H1 (cell line): ENCODE data around the gene RNF4. TPM values are rescaled to one million over a fixed set of nuclear protein-coding genes. Genes with fewer than 3 reads are reported as not detected.
A peak's percentile ranks its signal among the peaks of the same experiment; 100 is the strongest.

Experiments used
- CTCF ChIA-PET: fragments of 300-600 bp; sonication (Branson Sonifier 250); formaldehyde crosslinking; loops from one replicate; lab custom pipeline; 2021; ENCODE audit not compliant: partially characterized antibody; lab: Charles Lee
- POLR2A ChIA-PET: fragments of 300-600 bp; sonication (Branson Sonifier 250); formaldehyde crosslinking; loops from one replicate; lab custom pipeline; 2021; ENCODE audit warnings: inconsistent platforms; ENCODE audit not compliant: partially characterized antibody; lab: Charles Lee
- DNase-seq, 2 experiments: peaks; one replicate each; pipeline versions ENCODE4 v3.0.0 to v3.0.0-alpha.2; 2010 to 2022; ENCODE audit warnings: low spot score in 2 of 2, low read depth in 1 of 2, mixed read lengths in 1 of 2
- FAIRE-seq: peaks from 2 replicates; lab custom pipeline; 2011; peaks lifted over from hg19 to GRCh38; lab: Jason Lieb, UNC
- H2AFZ ChIP-seq: 2 replicates; pipeline ENCODE4 v1.8.1; 2012; ENCODE audit warnings: low read length, inconsistent platforms
- H2AK5ac ChIP-seq: 2 replicates; pipeline ENCODE4 v1.6.1; 2013; ENCODE audit warnings: low read depth, low read length
- H2BK120ac ChIP-seq: replicated peaks from 2 replicates; pipeline ENCODE3; 2013; ENCODE audit warnings: low read depth, low read length, inconsistent platforms
- H2BK12ac ChIP-seq: 2 replicates; pipeline ENCODE4 v1.6.1; 2013; ENCODE audit warnings: low read depth, low read length
- H2BK15ac ChIP-seq: 2 replicates; pipeline ENCODE4 v1.6.1; 2013; ENCODE audit warnings: low read length
- H2BK20ac ChIP-seq: 2 replicates; pipeline ENCODE4 v1.6.1; 2013; ENCODE audit warnings: low read length
- H2BK5ac ChIP-seq: 2 replicates; pipeline ENCODE4 v1.6.1; 2013; ENCODE audit warnings: low read depth, low read length
- H3K14ac ChIP-seq: 2 replicates; pipeline ENCODE4 v1.6.1; 2013; ENCODE audit warnings: inconsistent platforms; ENCODE audit not compliant: insufficient read length
- H3K18ac ChIP-seq: 2 replicates; pipeline ENCODE4 v1.6.1; 2013; ENCODE audit warnings: low read length; ENCODE audit errors: extremely low read depth
- H3K23ac ChIP-seq: 2 replicates; pipeline ENCODE4 v1.6.1; 2013; ENCODE audit warnings: inconsistent platforms; ENCODE audit not compliant: insufficient read length
- H3K23me2 ChIP-seq: 2 replicates; pipeline ENCODE4 v1.6.1; 2013; ENCODE audit warnings: low read depth, low read length
- H3K27ac ChIP-seq: 2 replicates; pipeline ENCODE4 v1.6.1; 2011; ENCODE audit warnings: low read depth, low read length, inconsistent platforms
- H3K27me3 ChIP-seq, 4 experiments: replicated peaks in 1 of 4; 1 replicate in 1 of 4; 2 replicates in 3 of 4; pipeline versions ENCODE4 v1.6.1 to v1.8.1; 2011 to 2013; ENCODE audit warnings: low read length in 3 of 4, mild to moderate bottlenecking in 3 of 4, inconsistent platforms in 2 of 4, mixed read lengths in 2 of 4, moderate library complexity in 1 of 4; ENCODE audit not compliant: control insufficient read depth in 3 of 4, insufficient read depth in 3 of 4; ENCODE audit errors: extremely low read depth in 1 of 4
- H3K36me3 ChIP-seq, 4 experiments: 2 replicates each; pipeline versions ENCODE4 v1.6.1 to v1.8.1; 2011 to 2013; ENCODE audit warnings: mild to moderate bottlenecking in 4 of 4, low read length in 3 of 4, moderate library complexity in 2 of 4, control low read depth in 1 of 4, inconsistent platforms in 1 of 4; ENCODE audit not compliant: insufficient read depth in 4 of 4, control insufficient read depth in 2 of 4
- H3K4ac ChIP-seq: replicated peaks from 2 replicates; pipeline ENCODE3; 2013; ENCODE audit warnings: low read length, low read depth, mixed read lengths, inconsistent platforms; ENCODE audit not compliant: insufficient read length
- H3K4me1 ChIP-seq, 4 experiments: replicated peaks in 1 of 4; 1 replicate in 1 of 4; 2 replicates in 3 of 4; pipeline versions ENCODE4 v1.6.1 to v1.8.1; 2011 to 2013; ENCODE audit warnings: low read length in 3 of 4, inconsistent platforms in 2 of 4, mixed read lengths in 1 of 4; ENCODE audit not compliant: insufficient read depth in 4 of 4, control insufficient read depth in 3 of 4
- H3K4me2 ChIP-seq, 2 experiments: 2 replicates each; pipeline versions ENCODE4 v1.6.1 to v1.8.1; 2011 to 2013; ENCODE audit warnings: low read depth in 2 of 2, low read length in 2 of 2, control low read depth in 1 of 2, inconsistent platforms in 1 of 2, mild to moderate bottlenecking in 1 of 2; ENCODE audit not compliant: insufficient read depth in 1 of 2
- H3K4me3 ChIP-seq, 4 experiments: fragments of 200-600, 300-600 bp in 1 of 4; sonication (generic), shearing (Covaris generic), sonication (Bioruptor Twin) in 1 of 4; 2 replicates each; pipeline versions ENCODE4 v1.5.1 to v1.8.1; 2011 to 2016; ENCODE audit warnings: low read length in 4 of 4, low read depth in 3 of 4, control low read depth in 2 of 4, inconsistent platforms in 2 of 4, mild to moderate bottlenecking in 2 of 4, mixed read lengths in 1 of 4, moderate library complexity in 1 of 4; ENCODE audit not compliant: insufficient read depth in 2 of 4; ENCODE audit errors: extremely low read depth in 1 of 4
- H3K56ac ChIP-seq: replicated peaks from 2 replicates; pipeline ENCODE3; 2013; ENCODE audit warnings: low read depth, mild to moderate bottlenecking, mixed read lengths, low read length, inconsistent platforms; ENCODE audit not compliant: insufficient read length
- H3K79me1 ChIP-seq: 2 replicates; pipeline ENCODE4 v1.6.1; 2013; ENCODE audit warnings: low read depth, low read length, control low read depth
- H3K79me2 ChIP-seq, 2 experiments: 2 replicates each; pipeline versions ENCODE4 v1.6.1 to v1.8.1; 2012 to 2013; ENCODE audit warnings: low read length in 2 of 2, mild to moderate bottlenecking in 2 of 2, inconsistent platforms in 1 of 2; ENCODE audit not compliant: insufficient read depth in 2 of 2, control insufficient read depth in 1 of 2
- H3K9ac ChIP-seq, 4 experiments: replicated peaks in 1 of 4; 1 replicate in 1 of 4; 2 replicates in 3 of 4; pipeline versions ENCODE4 v1.6.1 to v1.8.1; 2011 to 2013; ENCODE audit warnings: low read depth in 3 of 4, low read length in 3 of 4, control low read depth in 2 of 4, mild to moderate bottlenecking in 2 of 4, moderate library complexity in 2 of 4, inconsistent platforms in 1 of 4; ENCODE audit errors: extremely low read depth in 1 of 4
- H3K9me3 ChIP-seq, 2 experiments: 2 replicates each; pipeline versions ENCODE4 v1.6.1 to v1.8.1; 2012 to 2013; ENCODE audit warnings: mild to moderate bottlenecking in 2 of 2, moderate library complexity in 2 of 2, control low read depth in 1 of 2, inconsistent platforms in 1 of 2, low read depth in 1 of 2, low read length in 1 of 2, mixed read lengths in 1 of 2; ENCODE audit not compliant: insufficient read depth in 2 of 2
- H4K20me1 ChIP-seq, 2 experiments: replicated peaks in 1 of 2; 2 replicates each; pipeline versions ENCODE3 to v1.8.1; 2011 to 2013; ENCODE audit warnings: inconsistent platforms in 2 of 2, low read length in 2 of 2, mild to moderate bottlenecking in 1 of 2; ENCODE audit not compliant: insufficient read depth in 2 of 2, control insufficient read depth in 1 of 2
- H4K5ac ChIP-seq: 2 replicates; pipeline ENCODE4 v1.6.1; 2013; ENCODE audit warnings: low read length, low read depth, mixed read lengths, inconsistent platforms; ENCODE audit not compliant: insufficient read length
- H4K8ac ChIP-seq: 2 replicates; pipeline ENCODE4 v1.8.0; 2013; ENCODE audit warnings: mild to moderate bottlenecking, moderate library complexity, low read length, inconsistent platforms; ENCODE audit not compliant: insufficient read depth; ENCODE audit errors: extremely low read depth
- H4K91ac ChIP-seq: replicated peaks from 2 replicates; pipeline ENCODE3; 2013; ENCODE audit warnings: low read length, mixed read lengths, inconsistent platforms; ENCODE audit not compliant: insufficient read length
- BACH1 ChIP-seq: IDR thresholded peaks from 2 replicates; pipeline ENCODE4 v1.6.1; 2012; ENCODE audit warnings: low read length, improper control_type of control experiment
- WGBS, 2 experiments: shearing (Covaris generic) in 1 of 2; methylation state at CpG; one replicate each; pipeline versions ENCODE4 v1.1.6 to v1.1.7; 2013 to 2015; ENCODE audit warnings: low lambda C conversion rate in 2 of 2, mixed read lengths in 2 of 2, inconsistent platforms in 1 of 2, low coverage in 1 of 2, missing lambda C conversion rate in 1 of 2; ENCODE audit not compliant: insufficient replicate concordance in 2 of 2, insufficient coverage in 1 of 2, insufficient read length in 1 of 2; ENCODE audit errors: extremely low coverage in 1 of 2, missing lambda C conversion rate in 1 of 2; 5-methylcytosine and 5-hydroxymethylcytosine counted together
- polyA plus RNA-seq, 7 experiments: library from polyadenylated mRNA; depleted of rRNA in 3 of 7; stranded (reverse) in 5 of 7; unstranded in 2 of 7; fragments of >200 nt in 5 of 7; fragments of 200-250 nt in 2 of 7; gene quantifications; 1 replicate in 5 of 7; 2 replicates in 1 of 7; 4 replicates in 1 of 7; pipeline versions ENCODE4 v1.2.1 to v1.2.3, GENCODE V29; 2011 to 2013; ENCODE audit warnings: missing spikeins in 2 of 7, mixed read lengths in 2 of 7
- total RNA-seq: library from RNA; stranded (reverse); fragmentation: NEBNext Ultra II Directional; extraction: Animal tissue kit (Norgen Biotek cat#: 25700); gene quantifications from 2 replicates; pipeline ENCODE4 v1.2.1, GENCODE V29; 2021

The RNF4 gene
- total and polyA plus RNA-seq, 2 of the 8 experiments (the other 6 are each of a cell fraction or from before 2014, with no cell fraction given), result 68.2 to 78.9 TPM

GRCh38 chr4:2534904-2535375 lies 66.0 kb downstream of the RNF4 start:
- Histone ChIP-seq H3K9me3 (no peaks in the 10 kb centered on the region), H3K4me3 (peak overlapping the region; percentile 70 to 85 (median 78)), H2BK5ac (no peak overlapping the region), H3K23me2 (peaks cover 5% of the 10 kb centered on the region; the same call in 1 of the 2 replicates), H3K36me3 (no peaks in the 10 kb centered on the region), H3K14ac (no peak overlapping the region), H4K20me1 (peaks cover 2 to 7% of the 10 kb centered on the region in 2 experiments), H3K56ac (peak overlapping the region; percentile 85), H3K23ac (no peak overlapping the region), H3K4me1 (peaks cover 0 to 5% (median 4%) of the 10 kb centered on the region in 4 experiments; a peak in 3 of 7 replicates), H2BK15ac (no peak overlapping the region), H2BK120ac (no peak overlapping the region), H2AK5ac (no peak overlapping the region), H2AFZ (0 out of 2 replicates have a peak overlapping the region, but pooled peaks have one; percentile 35), H3K9ac (peak overlapping the region in 3 of 4 experiments; percentile 80 to 82 (median 80); a peak in 5 of 7 replicates), H3K27ac (peak overlapping the region; percentile 84; the same call in 1 of the 2 replicates), H3K27me3 (no peaks in the 10 kb centered on the region), H4K8ac (no peak overlapping the region), H2BK12ac (no peak overlapping the region; the same call in 1 of the 2 replicates), H2BK20ac (no peak overlapping the region), H3K79me2 (peaks cover 15 to 29% of the 10 kb centered on the region in 2 experiments; a peak in 3 of 4 replicates), H4K5ac (no peak overlapping the region), H3K79me1 (no peaks in the 10 kb centered on the region; the same call in 1 of the 2 replicates), H4K91ac (no peak overlapping the region), H3K4me2 (peak overlapping the region; percentile 85 to 93), H3K4ac (no peak overlapping the region), H3K18ac (no peak overlapping the region)
- DNase-seq (no peak), FAIRE-seq (no peak)
- CTCF ChIA-PET, result interaction anchor here (0.7 to 1.6 kb wide), 5 partner anchors 12 to 96 kb away, joined by 3 to 7 read pairs (median 5); no protein-coding TSS in a partner anchor
- POLR2A ChIA-PET, result interaction anchor here (0.6 to 6.4 kb wide), 13 partner anchors 12 to 1713 kb away, joined by 3 to 65 read pairs (median 3); partner anchors contain the start of gene RNF4
- WGBS, 2 experiments, result 49% methylated on average over 5 of the region's 5 CpGs; no CpG with 5 or more reads in 1 of the 2 experiments
- TF ChIP-seq BACH1, result no peak
